Muscle layer of colon (tissue), 2 donors: Measurements from ENCODE around the gene MOG.

Source experiments
- H3K27ac ChIP-seq: one replicate; pipeline ENCODE4 v1.7.0; 2013; ENCODE audit warnings: low read depth, mild to moderate bottlenecking, low read length, moderate library complexity
- H3K27me3 ChIP-seq, 2 donors: one replicate each; pipeline ENCODE4 v1.7.0; 2013; ENCODE audit warnings: low read length in 2 of 2, mild to moderate bottlenecking in 2 of 2; ENCODE audit not compliant: insufficient read depth in 2 of 2, control insufficient read depth in 1 of 2
- H3K36me3 ChIP-seq: one replicate; pipeline ENCODE4 v1.7.0; 2013; ENCODE audit warnings: mild to moderate bottlenecking, low read length; ENCODE audit not compliant: insufficient read depth
- H3K4me1 ChIP-seq: one replicate; pipeline ENCODE4 v1.7.0; 2013; ENCODE audit warnings: mild to moderate bottlenecking, low read length; ENCODE audit not compliant: insufficient read depth
- H3K4me3 ChIP-seq, 2 donors: one replicate each; pipeline ENCODE4 v1.7.0; 2013; ENCODE audit warnings: low read length in 2 of 2, low read depth in 1 of 2, mild to moderate bottlenecking in 1 of 2, moderate library complexity in 1 of 2
- H3K9ac ChIP-seq: one replicate; pipeline ENCODE4 v1.7.0; 2013; ENCODE audit warnings: low read length
- H3K9me3 ChIP-seq: one replicate; pipeline ENCODE4 v1.7.0; 2013; ENCODE audit warnings: mild to moderate bottlenecking, low read length
- donor health status: abdominal sarcoma.
- donor health status: Adenocarcinoma of cecum.

MOG gene

DNA sequence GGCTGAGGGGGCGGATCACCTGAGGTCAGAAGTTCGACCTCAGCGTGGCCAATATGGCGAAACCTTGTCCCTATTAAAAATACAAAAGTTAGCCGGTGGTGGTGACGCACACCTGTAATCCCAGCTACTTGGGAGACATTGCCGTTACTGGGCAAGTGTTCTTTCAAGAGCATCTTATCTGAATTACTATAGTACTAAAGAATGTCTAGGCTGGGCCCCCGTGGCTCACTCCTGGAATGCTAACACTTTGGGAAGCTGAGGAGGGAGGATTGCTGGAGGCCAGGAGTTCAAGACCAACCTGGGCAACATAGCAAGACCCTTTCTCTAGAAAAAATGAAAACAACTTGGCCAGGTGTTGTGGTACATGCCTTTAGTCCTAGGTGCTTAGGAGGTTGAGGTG, 24.9 kb downstream of the MOG start:
- no peaks in the 10 kb centered on the region for H3K4me1 ChIP-seq
- no peak overlapping the region for H3K27ac ChIP-seq
- H3K36me3 ChIP-seq: no peaks in the 10 kb centered on the region
- H3K4me3 ChIP-seq: no peak overlapping the region
- H3K9me3 ChIP-seq: no peaks in the 10 kb centered on the region
- H3K9ac ChIP-seq: no peak overlapping the region
- no peaks in the 10 kb centered on the region for H3K27me3 ChIP-seq

DNA sequence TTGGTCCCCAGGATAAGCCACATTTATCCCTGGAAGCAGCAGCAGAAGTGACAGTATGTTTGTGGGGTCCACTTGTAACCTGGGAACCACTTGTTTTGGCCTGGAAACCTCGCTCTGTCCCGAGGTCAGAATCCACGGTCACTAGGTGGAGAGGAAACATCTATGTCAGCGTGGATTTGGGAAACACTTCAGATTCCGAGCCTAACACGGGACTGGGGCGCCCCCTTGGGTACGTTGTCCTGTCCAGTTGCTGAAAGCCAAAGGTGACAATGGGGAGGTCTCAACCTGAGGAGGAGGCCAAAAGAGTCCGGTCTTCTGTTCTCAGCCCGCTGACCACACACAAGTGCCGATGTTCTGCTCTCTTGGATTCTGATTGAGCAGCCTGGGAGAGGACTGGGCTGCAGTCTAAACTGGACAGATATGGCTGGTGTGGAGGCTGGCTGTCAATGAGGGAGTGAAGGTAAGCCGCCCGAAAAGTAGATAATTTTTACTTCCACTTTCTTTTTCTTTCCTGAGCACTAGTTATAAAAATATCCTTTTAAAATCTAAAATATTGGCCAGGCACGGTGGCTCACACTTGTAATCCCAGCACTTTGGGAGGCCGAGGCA, 28.9 kb downstream of the MOG start:
- H3K4me3 ChIP-seq: no peak overlapping the region
- H3K36me3 ChIP-seq: no peaks in the 10 kb centered on the region
- no peaks in the 10 kb centered on the region for H3K9me3 ChIP-seq
- H3K27me3 ChIP-seq: no peaks in the 10 kb centered on the region
- H3K4me1 ChIP-seq: no peaks in the 10 kb centered on the region
- H3K9ac ChIP-seq: no peak overlapping the region
- no peak overlapping the region for H3K27ac ChIP-seq

DNA sequence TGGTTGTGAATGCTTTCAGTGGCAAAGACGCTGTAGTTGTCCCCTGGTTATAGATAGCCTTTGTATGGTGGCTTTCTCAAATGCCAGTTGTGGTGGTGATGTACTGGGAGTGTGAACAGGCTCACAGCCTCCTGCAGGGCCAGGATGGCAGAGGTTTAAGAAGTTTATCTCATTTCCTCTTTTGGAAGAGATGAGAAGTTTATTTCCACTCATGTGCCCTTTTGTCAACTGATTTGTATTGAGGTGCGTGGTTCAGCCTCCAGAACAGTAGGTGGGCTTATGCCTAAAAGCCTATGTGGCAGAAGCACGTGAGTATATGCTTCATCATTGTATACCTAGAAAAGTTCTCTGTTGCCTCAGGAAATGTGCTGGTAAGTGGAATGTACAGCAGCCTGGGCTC, 37.7 kb downstream of the MOG start:
- Histone ChIP-seq H3K9me3 (no peaks in the 10 kb centered on the region), H3K9ac (no peak overlapping the region), H3K27ac (no peak overlapping the region), H3K36me3 (no peaks in the 10 kb centered on the region), H3K4me3 (no peak overlapping the region), H3K27me3 (no peaks in the 10 kb centered on the region), H3K4me1 (no peaks in the 10 kb centered on the region)

DNA sequence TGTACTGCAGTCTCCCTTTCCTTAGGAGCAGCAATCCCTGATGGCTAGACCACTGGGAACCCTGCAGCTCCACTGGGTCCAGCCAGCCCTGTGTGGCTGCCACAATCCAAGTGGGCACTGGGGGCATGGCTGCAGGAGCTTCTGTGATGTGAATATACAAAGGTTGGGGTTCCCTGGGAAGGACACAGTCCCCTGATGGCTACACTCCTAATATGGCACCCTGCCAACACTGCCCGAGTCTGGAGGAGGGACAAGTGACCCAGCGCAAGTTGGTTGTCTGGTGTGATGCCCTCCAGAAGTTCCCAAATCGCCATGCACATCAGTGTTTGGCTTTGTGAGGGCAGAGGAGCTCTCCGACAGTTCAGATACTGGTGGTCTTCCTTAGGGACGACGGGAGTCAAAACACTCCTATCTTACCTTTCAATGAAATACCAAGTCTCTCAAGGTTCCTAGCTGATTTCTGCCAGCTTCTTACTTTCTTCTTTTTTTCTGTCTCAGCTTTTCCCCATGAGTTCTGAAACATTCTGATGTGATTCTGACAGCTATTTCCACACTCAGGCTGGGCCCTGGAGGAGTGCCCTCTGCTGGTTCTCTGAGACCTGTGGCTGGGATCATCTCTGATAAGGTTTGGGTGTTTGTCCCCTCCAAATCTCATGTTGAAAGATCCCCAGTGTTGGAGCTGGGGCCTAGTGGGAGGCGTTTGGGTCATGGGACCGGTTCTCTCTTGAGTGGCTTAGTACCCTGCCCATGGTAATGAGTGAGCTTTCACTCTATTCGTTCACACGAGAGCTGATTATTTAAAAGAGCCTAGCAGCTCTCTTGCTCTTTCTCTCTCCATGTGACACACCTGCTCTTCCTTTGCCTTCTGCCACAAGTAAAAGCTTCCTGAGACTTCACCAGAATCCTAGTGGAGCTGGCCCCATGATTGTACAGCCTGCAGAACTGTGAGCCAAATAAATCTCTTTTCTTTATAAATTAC, 39.5 kb downstream of the MOG start:
- no peaks in the 10 kb centered on the region for H3K27me3 ChIP-seq
- H3K27ac ChIP-seq: no peak overlapping the region
- H3K36me3 ChIP-seq: no peaks in the 10 kb centered on the region
- H3K4me1 ChIP-seq: no peaks in the 10 kb centered on the region
- no peak overlapping the region for H3K9ac ChIP-seq
- no peak overlapping the region for H3K4me3 ChIP-seq
- no peaks in the 10 kb centered on the region for H3K9me3 ChIP-seq

DNA sequence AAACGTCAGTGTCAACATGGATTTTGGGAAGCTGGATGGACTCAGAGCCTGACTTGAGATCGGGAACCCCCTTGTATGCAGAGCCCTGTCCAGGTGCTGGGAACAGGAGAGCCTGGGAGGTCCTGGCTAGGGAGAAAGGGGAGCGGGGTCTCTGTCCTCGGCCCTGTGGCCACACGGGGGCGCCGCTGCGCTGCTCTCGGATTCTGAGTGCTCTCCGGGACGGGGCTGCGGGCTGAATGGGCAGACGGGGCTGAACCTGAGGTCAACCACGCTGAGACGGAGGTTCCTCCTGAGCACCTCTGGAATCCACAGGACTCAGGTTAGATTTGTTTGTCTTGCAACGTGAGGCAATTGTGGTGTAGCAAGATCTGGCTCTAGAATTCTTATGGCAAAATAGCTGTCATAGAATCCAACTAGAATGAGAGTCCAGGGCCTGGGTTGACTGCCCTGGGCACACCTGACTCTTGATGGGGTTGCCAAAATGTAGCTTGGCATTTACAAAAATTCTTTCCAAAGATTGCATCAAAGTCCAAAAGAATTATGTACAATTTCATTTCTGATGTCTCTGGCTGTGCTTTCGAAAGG, 45.7 kb downstream of the MOG start:
- Histone ChIP-seq H3K36me3 (no peaks in the 10 kb centered on the region), H3K27ac (no peak overlapping the region), H3K9ac (no peak overlapping the region), H3K27me3 (peaks cover 0 to 7% of the 10 kb centered on the region in 2 donors), H3K4me1 (no peaks in the 10 kb centered on the region), H3K4me3 (no peak overlapping the region), H3K9me3 (no peaks in the 10 kb centered on the region)

DNA sequence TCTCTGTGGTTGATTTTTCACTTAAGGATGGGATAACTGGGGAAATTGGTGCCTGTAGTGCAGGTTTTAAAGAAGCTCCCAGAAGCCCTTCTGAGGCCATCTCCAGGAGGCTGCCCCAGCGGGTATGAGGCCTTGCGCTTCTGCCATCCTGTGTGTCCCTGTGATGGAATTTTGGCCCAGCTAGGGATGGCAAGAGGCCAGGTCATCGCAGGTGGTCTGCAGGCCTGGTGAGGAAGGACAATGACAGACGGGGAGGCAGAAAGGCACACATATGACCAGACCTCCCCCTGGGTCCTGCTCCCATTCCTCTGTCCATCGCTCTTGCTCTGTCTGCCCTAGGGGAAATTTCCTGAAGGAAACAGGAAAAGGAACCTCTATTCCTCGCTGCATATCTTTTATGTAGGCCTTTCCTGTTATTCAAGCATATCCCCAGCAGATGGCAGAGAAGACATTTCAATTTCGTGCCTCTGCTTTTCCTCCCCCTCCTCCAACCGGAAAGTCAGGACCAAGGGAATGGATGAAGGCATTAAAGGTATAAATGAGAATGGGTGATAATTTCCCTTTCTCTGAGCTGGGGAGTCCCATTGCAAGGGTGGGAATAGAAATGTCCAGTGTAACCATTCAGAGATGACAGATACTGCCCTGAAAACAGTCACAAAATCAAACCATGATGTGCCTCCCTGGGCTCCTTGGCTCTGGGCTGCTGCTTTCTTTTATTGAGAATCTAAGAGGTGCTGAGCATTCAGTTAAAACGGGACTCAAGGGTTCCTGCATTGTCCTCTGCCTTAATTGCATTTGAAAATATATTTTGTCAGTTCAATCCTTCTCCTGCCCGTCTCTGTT, 48.7 kb downstream of the MOG start:
- Histone ChIP-seq H3K9ac (no peak overlapping the region), H3K27me3 (peaks cover 0 to 7% of the 10 kb centered on the region in 2 donors), H3K36me3 (no peaks in the 10 kb centered on the region), H3K9me3 (no peaks in the 10 kb centered on the region), H3K4me3 (no peak overlapping the region), H3K27ac (no peak overlapping the region), H3K4me1 (no peaks in the 10 kb centered on the region)

DNA sequence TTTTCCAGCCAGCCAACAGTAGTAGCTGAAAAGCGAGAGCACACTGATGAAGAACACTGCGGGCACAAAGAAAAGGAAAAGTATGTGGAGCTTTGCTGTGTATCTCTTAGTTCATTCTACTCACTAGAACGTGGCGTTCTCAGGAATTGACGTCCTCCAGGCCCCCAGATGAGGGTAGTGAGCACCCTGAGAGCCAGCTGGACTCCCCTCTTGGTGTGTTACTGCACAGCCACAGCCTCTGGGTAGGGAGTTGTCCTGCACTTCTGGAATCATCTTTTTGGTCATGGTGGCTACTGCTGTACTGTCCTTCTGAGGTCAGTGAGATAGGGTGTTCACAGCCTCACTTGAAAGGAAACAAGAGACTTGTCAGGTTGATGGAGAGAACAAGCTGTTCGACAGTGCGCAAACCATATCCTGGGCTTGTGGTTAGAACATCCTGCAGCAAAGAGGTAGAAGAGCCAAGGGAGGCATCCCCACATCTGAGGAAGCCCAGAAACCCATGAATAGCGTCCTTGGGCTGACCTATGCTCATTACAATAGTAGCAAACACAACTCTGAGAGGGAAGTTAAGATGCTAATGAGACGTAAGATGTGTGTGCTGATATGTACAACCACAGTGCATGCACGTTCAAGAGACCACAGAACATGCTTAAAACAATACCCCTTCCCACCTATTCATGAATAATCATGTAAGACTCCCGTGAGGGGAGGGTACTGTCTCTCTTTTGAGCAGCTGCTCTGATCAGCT, 51.7 kb downstream of the MOG start:
- Histone ChIP-seq H3K27ac (no peak overlapping the region), H3K4me1 (no peaks in the 10 kb centered on the region), H3K9me3 (no peaks in the 10 kb centered on the region), H3K4me3 (no peak overlapping the region), H3K36me3 (no peaks in the 10 kb centered on the region), H3K27me3 (no peaks in the 10 kb centered on the region), H3K9ac (no peak overlapping the region)

DNA sequence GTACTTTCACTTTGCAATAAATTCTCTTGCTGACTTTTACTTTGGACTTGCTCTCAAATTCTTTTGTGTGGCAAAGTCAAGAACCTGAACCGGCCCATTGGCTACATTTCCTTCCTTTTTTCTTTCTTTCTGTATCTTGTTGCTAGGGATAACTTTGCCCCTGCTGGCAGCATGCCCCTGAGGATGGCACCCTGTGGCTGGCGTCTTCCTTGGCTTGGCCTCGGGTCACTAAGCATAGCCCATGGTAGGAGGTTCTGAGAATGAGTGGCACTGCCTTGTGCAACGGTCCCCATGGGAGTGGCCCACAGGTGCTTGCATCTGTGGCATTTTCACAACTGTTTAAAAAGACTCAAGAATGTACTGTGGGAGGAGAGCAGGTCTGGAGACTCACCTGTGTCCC, 52.3 kb downstream of the MOG start:
- H3K4me3 ChIP-seq: no peak overlapping the region
- no peaks in the 10 kb centered on the region for H3K27me3 ChIP-seq
- no peaks in the 10 kb centered on the region for H3K36me3 ChIP-seq
- H3K27ac ChIP-seq: no peak overlapping the region
- H3K4me1 ChIP-seq: no peaks in the 10 kb centered on the region
- no peaks in the 10 kb centered on the region for H3K9me3 ChIP-seq
- H3K9ac ChIP-seq: no peak overlapping the region

DNA sequence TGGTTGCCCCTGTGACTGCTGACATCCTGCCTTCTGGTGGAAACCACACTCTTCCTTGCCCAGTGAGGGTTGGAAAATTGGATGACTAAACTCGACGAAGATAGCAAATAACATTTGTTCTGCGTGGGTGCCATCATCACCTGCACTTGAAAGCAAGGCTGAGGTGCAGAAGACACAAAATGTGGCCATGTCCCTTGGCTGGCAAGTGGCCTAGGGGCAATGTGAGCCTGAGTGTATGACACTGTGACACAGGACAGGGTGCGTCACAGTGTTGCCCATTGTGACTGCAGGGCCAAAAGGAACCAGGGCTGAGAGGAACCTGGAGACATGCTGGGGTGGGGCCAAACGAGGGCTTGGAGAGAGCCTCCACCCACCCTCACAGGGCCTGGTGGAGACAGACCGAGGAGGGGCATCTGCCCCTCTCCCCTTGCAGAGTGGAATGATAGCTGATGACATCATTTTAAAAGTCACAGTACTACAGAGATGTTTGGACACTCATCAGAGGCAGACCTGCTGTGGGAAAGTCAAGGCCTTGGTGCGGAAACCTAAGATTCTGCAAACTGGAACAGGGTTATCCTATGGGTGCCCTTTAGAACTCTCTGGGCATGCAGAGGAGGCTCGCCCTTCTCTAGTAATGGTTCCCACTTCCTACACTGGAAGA, 53.5 kb downstream of the MOG start:
- H3K4me1 ChIP-seq: no peaks in the 10 kb centered on the region
- H3K4me3 ChIP-seq: no peak overlapping the region
- H3K27ac ChIP-seq: no peak overlapping the region
- no peaks in the 10 kb centered on the region for H3K36me3 ChIP-seq
- H3K9ac ChIP-seq: no peak overlapping the region
- H3K27me3 ChIP-seq: no peaks in the 10 kb centered on the region
- H3K9me3 ChIP-seq: no peaks in the 10 kb centered on the region

DNA sequence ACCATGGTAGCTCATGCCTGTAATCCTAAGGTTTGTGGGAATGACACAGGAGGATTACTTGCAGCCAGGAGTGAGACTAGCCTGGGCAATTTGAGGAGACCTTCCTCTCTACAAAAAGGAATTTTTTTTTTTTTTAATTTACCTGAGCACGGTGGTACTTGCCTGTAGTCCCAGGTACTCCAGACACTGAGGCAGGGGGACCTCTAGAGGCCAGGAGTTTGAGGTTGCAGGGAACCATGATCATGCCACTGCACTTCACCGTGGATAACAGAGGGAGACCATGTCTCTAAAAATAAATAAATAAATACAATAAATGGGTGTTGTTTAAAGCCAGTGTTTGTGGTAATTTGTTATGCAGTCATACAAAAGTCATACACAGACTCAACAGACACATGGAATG, 64.0 kb downstream of the MOG start:
- Histone ChIP-seq H3K9me3 (no peaks in the 10 kb centered on the region), H3K36me3 (peaks cover 6% of the 10 kb centered on the region), H3K27ac (no peak overlapping the region), H3K27me3 (no peaks in the 10 kb centered on the region), H3K4me3 (no peak overlapping the region), H3K9ac (no peak overlapping the region), H3K4me1 (peaks cover 10% of the 10 kb centered on the region)
